ENCODE measurements around the gene ZRANB1. TPM values are rescaled to one million over a fixed set of nuclear protein-coding genes. Genes with fewer than 3 reads are reported as not detected.
A peak's percentile ranks its signal among the peaks of the same experiment; 100 is the strongest.
"Not testable (repeated sequence)": the region's sequence is repeated elsewhere in the genome, so short reads cannot be mapped to it uniquely, and the experiment has no call there.

ZRANB1 gene
- total RNA-seq, 1 donor from 2014 or later, result 29.5 TPM

DNA sequence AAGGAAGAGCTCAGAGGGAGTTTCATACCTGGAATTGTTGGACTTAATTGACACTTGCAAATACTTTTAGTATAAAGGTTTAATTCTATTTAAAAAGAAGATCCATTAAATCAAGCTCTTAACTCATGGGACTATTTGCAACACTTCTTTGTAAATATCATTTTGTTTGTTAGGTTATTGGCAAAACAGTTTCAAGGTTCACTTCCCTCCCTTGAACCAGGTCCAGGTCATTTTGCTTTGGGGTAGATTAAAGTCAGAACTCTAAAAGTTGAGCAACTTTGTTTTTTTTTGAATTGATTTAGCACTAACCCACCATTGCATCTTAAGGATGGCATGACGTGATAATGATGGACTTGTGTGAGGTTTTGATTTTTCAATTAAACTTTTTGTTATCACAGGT lies 45.9 kb downstream of the ZRANB1 start:
- no peak for FAIRE-seq
- H3K36me3 ChIP-seq (ENCODE audit: control insufficient read depth, insufficient read depth, low read length), result peaks cover 21% of the 10 kb centered on the region

DNA sequence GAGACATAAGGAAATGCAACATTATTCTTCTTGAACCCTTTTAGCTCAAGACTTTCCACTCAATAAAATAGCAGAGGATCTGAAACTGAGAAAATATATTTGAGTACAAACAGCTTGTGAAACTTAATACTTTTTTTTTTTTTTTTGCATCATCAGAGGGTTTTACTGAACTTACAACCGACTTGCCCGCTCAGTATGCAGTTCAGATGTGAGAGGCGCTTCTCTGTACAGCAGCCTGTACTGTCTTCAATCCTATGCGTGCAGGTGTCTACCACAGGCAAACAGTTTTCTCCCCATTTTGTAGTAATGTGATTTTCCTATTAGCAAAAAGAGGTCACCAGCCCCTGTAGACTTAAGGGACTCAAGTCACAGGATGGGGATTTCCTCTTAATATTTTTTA lies 46.8 kb downstream of the ZRANB1 start:
- H3K27me3 ChIP-seq (ENCODE audit: control insufficient read depth, insufficient read depth, low read length); DNase-seq (ENCODE audit: low read depth); H3K4me3 ChIP-seq (ENCODE audit: low read depth, low read length): not testable (repeated sequence)
- H3K36me3 ChIP-seq (ENCODE audit: control insufficient read depth, insufficient read depth, low read length), result peaks cover 24% of the 10 kb centered on the region
- FAIRE-seq, result peak; percentile 55

More for the DNA sequence above, 45.9 kb downstream of the ZRANB1 start:
- H3K27me3 ChIP-seq (ENCODE audit: control insufficient read depth, insufficient read depth, low read length), result no peaks in the 10 kb centered on the region
- no peak overlapping the region for H3K4me3 ChIP-seq (ENCODE audit: low read depth, low read length)
- TF ChIP-seq, protein P1, sequence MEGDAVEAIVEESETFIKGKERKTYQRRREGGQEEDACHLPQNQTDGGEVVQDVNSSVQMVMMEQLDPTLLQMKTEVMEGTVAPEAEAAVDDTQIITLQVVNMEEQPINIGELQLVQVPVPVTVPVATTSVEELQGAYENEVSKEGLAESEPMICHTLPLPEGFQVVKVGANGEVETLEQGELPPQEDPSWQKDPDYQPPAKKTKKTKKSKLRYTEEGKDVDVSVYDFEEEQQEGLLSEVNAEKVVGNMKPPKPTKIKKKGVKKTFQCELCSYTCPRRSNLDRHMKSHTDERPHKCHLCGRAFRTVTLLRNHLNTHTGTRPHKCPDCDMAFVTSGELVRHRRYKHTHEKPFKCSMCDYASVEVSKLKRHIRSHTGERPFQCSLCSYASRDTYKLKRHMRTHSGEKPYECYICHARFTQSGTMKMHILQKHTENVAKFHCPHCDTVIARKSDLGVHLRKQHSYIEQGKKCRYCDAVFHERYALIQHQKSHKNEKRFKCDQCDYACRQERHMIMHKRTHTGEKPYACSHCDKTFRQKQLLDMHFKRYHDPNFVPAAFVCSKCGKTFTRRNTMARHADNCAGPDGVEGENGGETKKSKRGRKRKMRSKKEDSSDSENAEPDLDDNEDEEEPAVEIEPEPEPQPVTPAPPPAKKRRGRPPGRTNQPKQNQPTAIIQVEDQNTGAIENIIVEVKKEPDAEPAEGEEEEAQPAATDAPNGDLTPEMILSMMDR (IDR thresholded peaks at IDR 0.05; ENCODE audit: insufficient read depth, low read length, severe bottlenecking), result no peak
- DNase-seq (ENCODE audit: low read depth), result no peak

GRCh38 chr10:124989526-124989925 lies 47.6 kb downstream of the ZRANB1 start:
- Histone ChIP-seq H3K27me3 (ENCODE audit: control insufficient read depth, insufficient read depth, low read length) (no peaks in the 10 kb centered on the region), H3K4me3 (ENCODE audit: low read depth, low read length) (no peak overlapping the region), H3K36me3 (ENCODE audit: control insufficient read depth, insufficient read depth, low read length) (peaks cover 29% of the 10 kb centered on the region)
- TF ChIP-seq, protein P1 (IDR thresholded peaks at IDR 0.05; ENCODE audit: insufficient read depth, low read length, severe bottlenecking), result no peak
- no peak for DNase-seq (ENCODE audit: low read depth)
- FAIRE-seq, result peak; percentile 96

DNA sequence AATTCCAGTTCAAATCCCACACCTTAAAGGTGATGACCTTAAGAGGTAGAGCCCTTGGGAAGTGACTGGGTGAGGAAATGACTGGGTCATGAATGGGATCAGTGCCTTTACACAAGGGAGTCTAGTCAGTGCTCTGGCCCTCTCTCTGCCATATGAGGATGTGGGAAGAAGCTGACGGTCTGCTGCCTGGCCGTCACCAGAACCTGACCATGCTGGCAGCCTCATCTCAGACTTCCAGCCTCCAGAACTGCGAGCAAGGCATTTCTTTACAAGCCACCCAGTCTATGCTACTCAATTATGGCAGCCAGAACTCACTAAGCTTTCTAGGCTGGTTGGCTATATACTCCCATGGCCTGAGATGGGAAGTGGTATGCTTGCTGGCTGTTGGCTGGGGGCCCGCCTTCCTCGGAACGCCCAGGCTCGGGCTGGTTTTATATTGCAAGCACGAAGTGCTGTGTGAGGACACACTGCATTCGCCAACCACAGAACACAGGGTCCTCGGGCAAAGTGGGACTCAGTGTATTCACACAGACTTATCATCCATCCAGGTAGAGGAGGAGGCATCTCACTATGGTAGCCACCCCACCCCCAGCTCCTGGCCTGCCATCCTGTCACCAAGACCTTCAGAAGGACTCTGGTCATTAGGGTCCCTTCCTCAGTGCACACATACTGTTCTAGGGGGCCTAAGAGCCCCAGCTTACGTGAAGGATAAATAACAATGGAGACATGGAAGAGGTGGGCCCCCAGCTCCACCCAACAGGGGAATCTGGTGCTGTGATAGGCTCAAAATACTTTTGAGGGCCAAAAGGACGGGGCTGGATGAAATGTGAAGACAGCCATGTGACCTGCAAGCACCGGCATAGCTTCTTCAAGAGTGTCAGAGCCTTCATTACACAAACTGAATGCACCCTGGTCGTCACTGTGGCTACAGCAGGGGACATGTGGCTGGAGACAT lies 49.0 kb downstream of the ZRANB1 start:
- H3K27me3 ChIP-seq (ENCODE audit: control insufficient read depth, insufficient read depth, low read length), result no peaks in the 10 kb centered on the region
- H3K36me3 ChIP-seq (ENCODE audit: control insufficient read depth, insufficient read depth, low read length), result peaks cover 34% of the 10 kb centered on the region
- DNase-seq (ENCODE audit: low read depth) (no peak), FAIRE-seq (no peak)
- TF ChIP-seq, protein P1 (IDR thresholded peaks at IDR 0.05; ENCODE audit: insufficient read depth, low read length, severe bottlenecking), result no peak
- no peak overlapping the region for H3K4me3 ChIP-seq (ENCODE audit: low read depth, low read length)

GRCh38 chr10:124991835-124992234 lies 49.9 kb downstream of the ZRANB1 start:
- Histone ChIP-seq H3K27me3 (ENCODE audit: control insufficient read depth, insufficient read depth, low read length) (no peaks in the 10 kb centered on the region), H3K4me3 (ENCODE audit: low read depth, low read length) (no peak overlapping the region), H3K36me3 (ENCODE audit: control insufficient read depth, insufficient read depth, low read length) (peaks cover 37% of the 10 kb centered on the region)
- FAIRE-seq (no peak), DNase-seq (ENCODE audit: low read depth) (no peak)
- TF ChIP-seq, protein P1 (IDR thresholded peaks at IDR 0.05; ENCODE audit: insufficient read depth, low read length, severe bottlenecking), result no peak

GRCh38 chr10:124992462-124993344 lies 50.8 kb downstream of the ZRANB1 start:
- peak; percentile 48 for DNase-seq (ENCODE audit: low read depth)
- H3K4me3 ChIP-seq (ENCODE audit: low read depth, low read length), result no peak overlapping the region
- H3K27me3 ChIP-seq (ENCODE audit: control insufficient read depth, insufficient read depth, low read length), result no peaks in the 10 kb centered on the region
- TF ChIP-seq, protein P1 (IDR thresholded peaks at IDR 0.05; ENCODE audit: insufficient read depth, low read length, severe bottlenecking), result peak; percentile 47
- FAIRE-seq, result no peak
- H3K36me3 ChIP-seq (ENCODE audit: control insufficient read depth, insufficient read depth, low read length), result peaks cover 39% of the 10 kb centered on the region

All from bronchial epithelial cell (primary cell).